Suppressor macrophage treated with lipopolysaccharide for 4 hours (primary cell): ENCODE results near the gene SPG21.

Source experiments
- DNase-seq: peaks from one replicate; pipeline ENCODE4 v3.0.0-alpha.2; 2020

SPG21 gene

DNA sequence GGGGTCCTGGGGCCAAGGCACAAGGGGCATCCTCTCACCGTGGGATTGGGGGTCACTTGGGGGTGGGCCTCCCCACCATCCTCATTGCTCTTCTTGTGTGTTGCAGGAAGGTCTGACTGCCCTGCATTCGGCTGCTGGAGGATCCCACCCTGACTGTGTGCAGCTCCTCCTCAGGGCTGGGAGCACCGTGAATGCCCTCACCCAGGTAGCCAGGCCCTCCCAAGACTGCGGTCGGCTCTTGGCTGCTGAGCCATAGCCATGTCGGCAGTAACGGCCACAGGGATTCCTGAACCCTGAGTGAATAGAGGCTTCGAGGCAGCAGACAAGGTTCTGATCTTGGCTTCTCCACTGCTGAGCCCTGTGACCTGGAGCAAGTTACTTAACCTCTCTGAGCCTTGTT is 58.3 kb downstream of the SPG21 start:
- DNase-seq: no peak

- DNase-seq: no peak
Observed at GRCh38 chr15:64930778-64931371, 58.8 kb downstream of the SPG21 start.

GRCh38 chr15:64930019-64930652 is 59.6 kb downstream of the SPG21 start:
- no peak for DNase-seq

DNA sequence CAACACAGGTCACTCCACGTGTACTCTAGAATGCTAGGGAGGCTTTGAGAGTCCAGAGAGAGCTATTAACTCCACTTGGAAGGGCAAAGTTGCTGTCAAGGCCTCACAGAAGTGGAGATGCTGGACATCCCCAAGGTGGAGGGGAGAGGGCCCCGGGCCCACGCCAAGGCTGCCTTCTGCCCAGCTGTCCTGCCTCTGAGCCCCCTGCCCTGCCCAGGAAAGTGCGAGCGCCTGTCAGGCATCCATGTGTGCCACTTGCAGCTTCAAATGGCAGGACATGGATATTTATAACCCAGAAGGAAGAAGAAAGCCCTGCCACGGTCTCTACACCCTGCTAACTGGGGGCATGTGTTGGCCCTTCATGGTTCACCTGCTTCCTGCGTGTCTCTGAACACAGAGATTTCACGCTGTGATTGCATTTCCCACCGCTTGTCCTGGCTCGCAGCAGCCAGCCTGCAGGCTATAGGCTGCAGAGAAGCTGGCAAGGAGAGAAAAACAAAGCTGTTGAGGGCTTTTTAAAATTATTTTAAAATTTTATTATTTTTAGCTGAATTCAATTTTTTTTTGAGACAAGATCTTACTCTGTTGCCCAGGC is 61.0 kb downstream of the SPG21 start:
- no peak for DNase-seq

- no peak for DNase-seq
Observed at GRCh38 chr15:64926661-64927060, 63.1 kb downstream of the SPG21 start.

DNA sequence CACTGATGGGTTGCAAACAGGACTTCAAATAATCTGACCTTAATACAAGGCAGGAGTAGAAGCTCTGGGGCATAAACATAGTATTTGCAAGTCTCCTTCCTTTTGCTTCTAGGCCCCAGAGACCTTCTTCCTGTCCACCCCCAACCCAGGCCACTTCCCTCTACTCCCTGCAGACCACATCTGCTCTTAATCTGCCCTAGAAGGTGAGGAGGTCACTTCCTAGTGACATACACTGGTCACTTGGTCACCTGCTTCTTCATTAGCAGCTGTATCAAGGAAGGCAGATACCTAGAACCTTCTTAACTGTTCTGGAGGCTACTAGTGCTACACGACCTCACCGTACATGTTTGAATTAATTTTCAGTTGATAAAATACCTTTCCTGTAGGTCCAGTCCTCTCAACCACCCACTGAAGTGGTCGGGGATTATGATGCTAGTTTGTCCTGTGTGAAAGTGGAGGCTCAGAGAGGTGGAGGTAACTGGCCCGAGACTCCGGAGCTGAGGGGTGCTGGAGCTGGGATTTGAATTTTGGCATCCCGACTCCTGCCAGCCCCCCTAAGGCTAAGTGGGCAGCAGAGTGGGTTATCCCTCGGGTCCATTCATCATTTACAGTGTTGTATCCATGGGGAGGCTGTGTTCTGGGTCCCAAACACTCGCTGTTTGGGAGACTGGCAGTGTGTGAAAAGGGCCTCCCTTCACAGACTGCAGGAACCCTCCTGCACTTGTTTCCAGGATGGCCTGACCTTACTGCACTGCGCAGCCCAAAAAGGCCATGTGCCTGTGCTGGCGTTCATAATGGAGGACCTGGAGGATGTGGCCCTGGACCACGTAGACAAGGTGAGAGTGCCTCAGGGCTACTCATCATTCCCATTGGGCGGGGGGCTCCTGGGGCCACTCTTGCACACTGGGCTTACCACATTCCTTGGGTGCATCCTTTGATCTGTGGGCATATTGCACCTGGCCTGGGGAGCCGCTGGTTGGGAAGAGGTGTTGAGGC is 64.1 kb downstream of the SPG21 start:
- DNase-seq: no peak

GRCh38 chr15:64923546-64923945 is 66.2 kb downstream of the SPG21 start:
- DNase-seq: no peak

GRCh38 chr15:64921711-64922110 is 68.0 kb downstream of the SPG21 start:
- DNase-seq: no peak

DNA sequence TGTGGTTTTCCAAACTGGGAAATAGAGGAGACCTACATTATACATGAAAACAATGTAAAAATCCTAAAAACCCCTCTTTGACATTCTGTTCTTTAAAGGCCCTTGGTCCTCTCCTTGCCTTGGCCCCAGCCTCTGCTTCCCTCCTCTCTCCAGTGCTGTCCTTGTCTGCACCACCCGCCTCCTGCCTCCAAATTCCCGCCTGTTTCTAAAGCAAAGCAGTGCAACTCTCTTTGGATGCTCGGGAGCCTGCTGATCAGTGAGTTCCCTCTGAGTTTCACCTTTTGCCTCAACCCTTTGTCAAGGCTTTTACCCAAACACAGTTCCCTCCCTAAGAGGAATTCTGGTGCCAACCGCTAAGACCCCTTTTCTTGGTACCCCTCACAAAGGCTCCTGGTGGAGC is 70.0 kb downstream of the SPG21 start:
- DNase-seq: no peak

DNA sequence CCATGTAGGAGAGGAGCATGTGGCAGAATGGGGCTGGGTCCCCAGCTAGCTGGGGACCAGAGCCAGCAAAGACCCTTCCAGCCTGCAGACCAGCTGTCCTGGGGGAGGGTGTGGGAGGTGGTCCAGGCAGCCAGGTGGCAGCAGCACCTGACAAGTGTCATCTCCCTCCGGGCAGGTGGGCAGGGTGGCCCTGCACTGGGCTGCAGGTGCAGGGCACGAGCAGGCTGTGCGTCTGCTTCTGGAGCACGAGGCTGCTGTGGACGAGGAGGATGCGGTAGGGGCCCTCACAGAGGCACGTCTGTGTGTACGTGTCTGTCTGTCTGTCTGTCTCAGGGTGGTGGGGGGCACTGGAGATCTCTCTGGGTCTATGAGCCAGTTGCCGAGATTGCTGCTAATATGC is 72.5 kb downstream of the SPG21 start:
- no peak for DNase-seq

DNA sequence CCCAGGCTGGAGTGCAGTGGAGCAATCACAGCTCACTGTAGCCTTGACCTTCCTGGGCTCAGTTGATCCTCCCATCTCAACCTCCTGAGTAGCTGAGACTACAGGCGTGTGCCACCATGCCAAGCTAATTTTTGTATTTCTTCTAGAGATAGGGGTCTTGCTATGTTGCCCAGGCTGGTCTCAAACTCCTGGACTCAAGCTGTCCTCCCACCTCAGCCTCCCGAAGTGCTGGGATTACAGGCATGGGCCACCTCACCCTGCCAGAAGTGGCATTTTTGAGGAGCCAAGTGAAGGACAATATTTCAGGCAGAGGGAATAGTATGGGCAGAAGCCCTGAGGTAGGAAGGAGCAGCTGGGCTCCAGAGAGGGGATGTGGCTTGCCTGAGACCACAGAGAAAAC is 73.3 kb downstream of the SPG21 start:
- DNase-seq: no peak

- no peak for DNase-seq
Observed at GRCh38 chr15:64915518-64916227, 74.0 kb downstream of the SPG21 start.
